Activated naive CD4-positive, alpha-beta T cell treated with anti-CD3 and anti-CD28 coated beads, Interleukin-2, amount 50 U/mL, for 24 hours (primary cell): Measurements from ENCODE around the gene COL1A1.
A peak's percentile ranks its signal among the peaks of the same experiment; 100 is the strongest.

ENCODE experiments used
- H3K27ac Mint-ChIP-seq: one replicate; pipeline ENCODE4 v1.8.0; 2021; ENCODE audit warnings: mild to moderate bottlenecking, mixed read lengths
- H3K27me3 Mint-ChIP-seq: one replicate; pipeline ENCODE4 v1.8.0; 2021; ENCODE audit warnings: mixed read lengths
- H3K36me3 Mint-ChIP-seq: one replicate; pipeline ENCODE4 v1.8.0; 2021; ENCODE audit warnings: mixed read lengths
- H3K4me1 Mint-ChIP-seq: one replicate; pipeline ENCODE4 v1.8.0; 2021; ENCODE audit warnings: mixed read lengths
- H3K4me3 Mint-ChIP-seq: one replicate; pipeline ENCODE4 v1.8.0; 2021; ENCODE audit warnings: mild to moderate bottlenecking, mixed read lengths
- H3K9me3 Mint-ChIP-seq: one replicate; pipeline ENCODE4 v1.8.0; 2021; ENCODE audit warnings: mixed read lengths

Gene COL1A1

DNA sequence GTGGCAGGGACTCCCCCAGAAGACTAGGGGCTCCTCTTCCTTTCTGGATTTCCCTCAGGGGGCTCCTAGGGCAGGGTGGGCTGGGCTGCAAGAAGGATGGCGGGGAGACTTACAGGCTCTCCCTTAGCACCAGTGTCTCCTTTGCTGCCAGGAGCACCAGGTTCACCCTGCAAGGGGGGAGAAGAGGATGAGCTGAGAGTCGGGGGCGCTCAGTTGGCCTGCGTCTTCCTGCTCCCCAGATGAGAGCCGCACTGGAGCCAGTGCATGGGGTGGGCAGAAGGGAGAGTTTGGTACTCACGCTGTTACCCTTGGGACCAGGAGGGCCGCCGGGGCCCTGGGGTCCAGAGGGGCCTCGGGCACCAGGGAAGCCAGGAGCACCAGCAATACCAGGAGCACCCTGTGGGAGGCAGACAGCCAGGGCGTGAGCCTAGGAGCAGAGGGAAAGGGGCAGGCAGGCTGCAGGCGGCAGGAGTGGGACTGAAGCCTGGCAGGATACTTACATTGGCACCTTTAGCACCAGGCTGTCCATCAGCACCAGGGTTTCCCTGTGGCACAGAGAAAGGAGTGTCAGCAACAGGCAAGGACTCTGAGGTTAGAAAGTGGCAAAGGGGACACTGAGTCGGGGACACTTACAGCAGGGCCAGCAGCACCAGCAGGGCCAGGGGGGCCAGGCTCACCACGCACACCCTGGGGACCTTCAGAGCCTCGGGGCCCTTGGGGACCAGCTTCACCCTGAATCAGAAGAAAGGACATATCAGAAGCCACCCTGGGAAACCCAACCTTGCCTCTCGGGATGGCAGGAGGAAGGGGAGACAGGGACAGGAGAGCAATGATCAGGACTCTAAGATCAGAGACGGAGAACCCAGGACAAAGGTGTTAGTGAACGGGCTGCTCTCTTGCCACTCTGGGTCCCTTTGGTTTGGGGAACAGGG lies 6.2 kb downstream of the COL1A1 start:
- peaks cover 7% of the 10 kb centered on the region for H3K27me3 Mint-ChIP-seq
- no peaks in the 10 kb centered on the region for H3K36me3 Mint-ChIP-seq
- H3K9me3 Mint-ChIP-seq, result no peaks in the 10 kb centered on the region
- peaks cover 8% of the 10 kb centered on the region for H3K4me1 Mint-ChIP-seq
- no peak overlapping the region for H3K27ac Mint-ChIP-seq
- H3K4me3 Mint-ChIP-seq, result no peak overlapping the region

DNA sequence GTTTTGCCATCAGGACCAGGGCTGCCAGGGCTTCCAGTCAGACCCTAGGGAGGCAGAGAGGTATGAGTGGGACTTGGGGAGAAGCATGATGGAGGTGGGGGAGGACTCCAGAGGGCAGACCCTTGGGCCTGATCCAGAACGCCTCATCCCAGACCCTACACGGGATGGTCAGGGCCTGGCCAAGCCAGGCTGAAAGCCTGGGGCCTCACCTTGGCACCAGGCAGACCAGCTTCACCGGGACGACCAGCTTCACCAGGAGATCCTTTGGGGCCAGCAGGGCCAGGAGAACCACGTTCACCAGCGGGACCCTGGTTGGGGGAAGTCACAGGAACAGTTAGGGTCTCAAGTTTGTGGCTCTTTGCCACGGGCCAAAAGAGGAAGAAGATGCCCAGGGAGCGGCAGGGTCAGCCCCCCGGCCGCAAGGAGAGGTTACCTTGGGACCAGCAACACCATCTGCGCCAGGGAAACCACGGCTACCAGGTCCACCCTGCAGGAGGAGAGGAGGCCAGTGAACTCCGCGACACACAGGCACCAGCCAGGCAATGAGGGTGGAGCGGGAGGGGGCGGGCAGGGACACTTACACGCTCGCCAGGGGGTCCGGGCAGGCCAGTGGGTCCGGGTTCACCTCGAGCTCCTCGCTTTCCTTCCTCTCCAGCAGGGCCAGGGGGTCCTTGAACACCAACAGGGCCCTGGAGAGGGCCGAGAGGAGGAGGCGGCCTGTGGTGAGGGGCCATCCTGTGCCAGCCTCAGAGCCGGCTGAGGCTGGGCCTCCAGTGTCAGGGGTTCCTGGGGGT lies 7.1 kb downstream of the COL1A1 start:
- peaks cover 8% of the 10 kb centered on the region for H3K4me1 Mint-ChIP-seq
- no peaks in the 10 kb centered on the region for H3K9me3 Mint-ChIP-seq
- H3K27ac Mint-ChIP-seq, result no peak overlapping the region
- peaks cover 7% of the 10 kb centered on the region for H3K27me3 Mint-ChIP-seq
- no peaks in the 10 kb centered on the region for H3K36me3 Mint-ChIP-seq
- no peak overlapping the region for H3K4me3 Mint-ChIP-seq

DNA sequence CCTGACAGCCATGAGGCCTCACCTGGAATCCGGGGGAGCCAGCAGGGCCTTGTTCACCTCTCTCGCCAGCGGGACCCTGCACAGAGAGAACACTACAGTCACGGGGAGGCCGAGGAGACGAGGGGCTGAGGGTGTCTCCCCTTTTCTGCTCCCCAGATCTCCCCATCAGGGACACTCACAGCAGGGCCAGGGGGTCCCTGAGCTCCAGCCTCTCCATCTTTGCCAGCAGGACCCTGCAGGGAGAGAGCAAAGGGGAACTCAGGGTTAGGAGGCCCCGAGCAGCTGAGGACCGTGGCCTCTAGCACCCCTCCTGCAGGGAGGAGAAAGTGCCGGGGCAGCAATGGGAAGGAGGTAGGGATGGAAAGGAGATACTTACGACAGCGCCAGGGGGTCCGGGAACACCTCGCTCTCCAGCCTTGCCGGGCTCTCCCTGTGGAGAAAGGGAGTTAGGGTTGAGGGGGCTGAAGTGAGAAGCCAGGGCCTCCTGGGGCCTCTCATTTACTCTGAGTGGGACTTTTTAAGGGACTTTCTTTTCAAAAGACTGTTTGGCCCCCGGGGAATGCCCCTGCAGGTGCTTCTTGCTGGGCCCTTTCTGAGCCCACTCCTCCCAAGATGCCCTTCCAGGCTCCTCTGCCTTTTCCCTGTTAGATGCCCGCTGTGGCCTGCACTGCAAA lies 8.7 kb downstream of the COL1A1 start:
- no peaks in the 10 kb centered on the region for H3K27me3 Mint-ChIP-seq
- H3K9me3 Mint-ChIP-seq, result no peaks in the 10 kb centered on the region
- no peak overlapping the region for H3K4me3 Mint-ChIP-seq
- H3K4me1 Mint-ChIP-seq, result no peaks in the 10 kb centered on the region
- H3K36me3 Mint-ChIP-seq, result no peaks in the 10 kb centered on the region
- H3K27ac Mint-ChIP-seq, result no peak overlapping the region

DNA sequence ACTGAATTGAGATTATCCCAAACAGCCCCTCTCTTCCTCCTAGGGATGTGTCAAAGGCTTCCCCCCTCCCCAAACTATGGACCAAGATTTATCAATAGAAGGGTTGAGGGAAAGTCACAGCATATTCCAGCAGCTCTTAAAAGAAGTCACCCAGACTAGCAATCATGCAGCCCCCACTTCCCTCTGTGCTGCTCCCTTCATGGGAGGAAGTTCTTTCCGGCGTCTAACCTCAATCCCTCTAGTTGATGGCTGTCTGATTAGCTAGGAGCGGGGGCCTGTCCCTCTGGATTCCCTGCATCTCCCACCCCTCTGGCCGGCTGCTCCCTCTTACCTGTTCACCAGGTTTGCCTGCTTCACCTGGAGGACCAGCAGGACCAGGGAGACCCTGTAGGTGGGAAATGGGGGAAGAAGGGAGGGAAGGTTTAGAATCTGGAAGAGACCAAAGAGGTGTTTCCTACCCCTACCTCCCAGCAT lies 9.2 kb downstream of the COL1A1 start:
- Mint-ChIP-seq H3K9me3 (no peaks in the 10 kb centered on the region), H3K27me3 (no peaks in the 10 kb centered on the region), H3K27ac (no peak overlapping the region), H3K36me3 (no peaks in the 10 kb centered on the region), H3K4me1 (no peaks in the 10 kb centered on the region), H3K4me3 (no peak overlapping the region)

DNA sequence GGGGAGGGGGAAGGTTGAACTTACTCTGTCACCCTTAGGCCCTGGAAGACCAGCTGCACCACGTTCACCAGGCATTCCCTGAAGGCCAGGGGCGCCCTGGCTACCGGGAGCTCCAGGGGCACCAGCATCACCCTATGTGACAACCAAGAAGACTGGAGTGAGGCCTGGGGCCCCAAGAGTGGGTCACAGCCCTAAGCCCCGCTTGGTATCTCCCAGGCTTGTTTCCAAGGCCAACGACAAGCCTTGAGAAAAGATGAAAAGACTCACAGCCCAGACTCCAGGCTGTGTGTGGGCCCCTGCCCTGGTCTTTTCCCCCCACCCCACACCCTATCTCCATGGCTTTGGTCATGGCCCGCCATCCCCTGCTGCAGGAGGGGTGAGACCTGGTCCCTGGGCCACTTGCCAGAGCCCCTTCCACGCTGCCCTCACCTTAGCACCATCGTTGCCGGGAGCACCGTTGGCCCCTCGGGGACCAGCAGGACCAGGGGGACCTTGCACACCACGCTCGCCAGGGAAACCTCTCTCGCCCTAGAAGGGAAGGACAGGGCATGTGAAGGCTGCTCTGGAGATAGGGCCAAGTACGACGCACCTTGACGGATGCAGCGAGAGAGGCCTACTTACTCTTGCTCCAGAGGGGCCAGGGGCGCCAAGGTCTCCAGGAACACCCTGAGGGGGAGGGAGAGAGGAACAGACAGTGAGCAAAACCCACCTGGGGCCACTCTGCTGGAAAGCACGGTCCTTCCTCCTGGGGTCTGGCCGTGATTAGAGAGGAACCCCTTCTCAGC lies 9.9 kb downstream of the COL1A1 start:
- Mint-ChIP-seq H3K27ac (no peak overlapping the region), H3K36me3 (no peaks in the 10 kb centered on the region), H3K27me3 (no peaks in the 10 kb centered on the region), H3K4me3 (no peak overlapping the region), H3K4me1 (no peaks in the 10 kb centered on the region), H3K9me3 (no peaks in the 10 kb centered on the region)

DNA sequence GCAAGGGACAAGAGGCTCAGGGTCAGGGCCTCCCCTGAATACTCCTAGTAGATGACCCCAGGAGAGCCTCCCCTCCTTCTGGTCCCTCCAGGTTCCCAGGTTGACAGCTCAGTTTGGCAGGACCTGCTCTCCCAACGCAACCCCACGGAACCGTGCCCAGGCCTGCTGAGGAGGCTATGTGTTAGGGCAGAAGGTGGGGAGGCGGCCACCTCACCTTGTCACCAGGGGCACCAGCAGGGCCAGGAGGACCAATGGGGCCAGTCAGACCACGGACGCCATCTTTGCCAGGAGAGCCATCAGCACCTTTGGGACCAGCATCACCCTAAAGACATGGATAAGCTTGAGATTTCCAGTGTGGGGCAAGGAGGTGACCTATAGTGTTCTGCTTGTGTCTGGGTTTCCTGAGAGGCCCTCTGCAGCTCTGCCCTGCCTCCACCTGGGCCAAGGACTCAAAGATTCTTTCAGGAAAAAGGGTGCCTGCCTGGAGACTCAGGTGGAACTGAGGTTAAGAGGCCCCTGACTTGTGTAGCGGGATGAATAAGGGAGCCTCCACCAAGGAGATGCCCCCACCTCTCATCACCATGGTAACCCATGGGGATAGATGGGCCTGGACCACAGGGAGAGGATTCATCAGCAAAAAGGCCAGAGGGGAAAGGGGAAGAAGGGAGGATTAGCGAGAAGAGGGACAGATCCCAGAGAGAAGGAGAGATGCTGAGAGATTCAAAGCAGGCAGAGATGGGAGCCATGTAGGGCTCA lies 10.7 kb downstream of the COL1A1 start:
- Mint-ChIP-seq H3K36me3 (no peaks in the 10 kb centered on the region), H3K27me3 (no peaks in the 10 kb centered on the region), H3K4me1 (no peaks in the 10 kb centered on the region), H3K9me3 (no peaks in the 10 kb centered on the region), H3K27ac (no peak overlapping the region), H3K4me3 (no peak overlapping the region)

DNA sequence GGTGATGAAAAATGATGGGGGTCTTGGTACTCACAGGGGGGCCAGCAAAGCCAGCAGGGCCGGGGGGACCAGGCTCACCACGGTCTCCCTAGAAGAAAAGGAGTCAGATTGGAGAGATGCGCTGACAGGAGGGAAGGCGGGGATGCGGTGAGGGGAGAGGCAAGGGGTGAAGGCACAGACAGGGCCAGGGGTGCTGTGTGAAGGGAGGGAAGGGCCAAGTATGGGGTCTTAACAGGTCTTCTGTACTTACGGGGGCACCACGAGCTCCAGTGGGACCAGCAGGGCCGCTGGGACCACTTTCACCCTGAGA lies 11.2 kb downstream of the COL1A1 start:
- H3K4me3 Mint-ChIP-seq, result no peak overlapping the region
- H3K36me3 Mint-ChIP-seq, result no peaks in the 10 kb centered on the region
- no peaks in the 10 kb centered on the region for H3K27me3 Mint-ChIP-seq
- no peaks in the 10 kb centered on the region for H3K9me3 Mint-ChIP-seq
- no peaks in the 10 kb centered on the region for H3K4me1 Mint-ChIP-seq
- no peak overlapping the region for H3K27ac Mint-ChIP-seq

DNA sequence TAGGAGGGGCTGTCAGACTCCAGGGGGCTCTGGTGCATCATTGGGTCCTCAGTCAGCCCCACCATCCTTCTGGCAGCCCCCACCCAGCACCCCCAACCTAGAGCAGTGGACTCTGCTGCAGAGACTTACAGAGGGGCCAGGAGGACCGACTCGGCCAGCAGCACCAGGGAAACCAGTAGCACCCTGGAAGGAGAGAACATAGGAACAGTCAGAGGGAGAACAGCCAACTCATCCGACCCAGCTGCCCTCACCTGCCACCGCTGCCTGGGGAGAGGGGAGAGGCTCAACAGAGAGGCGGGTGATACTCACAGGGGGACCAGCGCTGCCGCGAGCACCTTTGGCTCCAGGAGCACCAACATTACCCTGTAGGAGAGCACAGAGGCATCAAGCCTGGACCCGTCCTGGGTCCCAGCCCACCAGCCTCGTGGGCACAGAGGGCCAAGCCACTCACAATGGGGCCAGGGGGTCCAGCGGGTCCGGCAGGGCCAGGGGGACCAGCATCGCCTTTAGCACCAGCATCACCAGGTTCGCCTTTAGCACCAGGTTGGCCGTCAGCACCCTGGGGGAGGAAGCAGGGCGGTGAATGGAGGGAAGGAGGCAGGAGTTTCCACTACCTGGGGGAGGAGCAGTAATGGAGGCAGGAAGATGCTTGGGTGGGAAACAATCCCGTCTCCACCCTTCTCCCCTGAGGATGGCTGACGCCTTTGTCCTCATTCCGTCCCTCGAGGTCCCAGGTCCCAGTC lies 11.7 kb downstream of the COL1A1 start:
- no peak overlapping the region for H3K27ac Mint-ChIP-seq
- no peaks in the 10 kb centered on the region for H3K9me3 Mint-ChIP-seq
- H3K4me3 Mint-ChIP-seq, result no peak overlapping the region
- no peaks in the 10 kb centered on the region for H3K36me3 Mint-ChIP-seq
- no peaks in the 10 kb centered on the region for H3K27me3 Mint-ChIP-seq
- no peaks in the 10 kb centered on the region for H3K4me1 Mint-ChIP-seq

DNA sequence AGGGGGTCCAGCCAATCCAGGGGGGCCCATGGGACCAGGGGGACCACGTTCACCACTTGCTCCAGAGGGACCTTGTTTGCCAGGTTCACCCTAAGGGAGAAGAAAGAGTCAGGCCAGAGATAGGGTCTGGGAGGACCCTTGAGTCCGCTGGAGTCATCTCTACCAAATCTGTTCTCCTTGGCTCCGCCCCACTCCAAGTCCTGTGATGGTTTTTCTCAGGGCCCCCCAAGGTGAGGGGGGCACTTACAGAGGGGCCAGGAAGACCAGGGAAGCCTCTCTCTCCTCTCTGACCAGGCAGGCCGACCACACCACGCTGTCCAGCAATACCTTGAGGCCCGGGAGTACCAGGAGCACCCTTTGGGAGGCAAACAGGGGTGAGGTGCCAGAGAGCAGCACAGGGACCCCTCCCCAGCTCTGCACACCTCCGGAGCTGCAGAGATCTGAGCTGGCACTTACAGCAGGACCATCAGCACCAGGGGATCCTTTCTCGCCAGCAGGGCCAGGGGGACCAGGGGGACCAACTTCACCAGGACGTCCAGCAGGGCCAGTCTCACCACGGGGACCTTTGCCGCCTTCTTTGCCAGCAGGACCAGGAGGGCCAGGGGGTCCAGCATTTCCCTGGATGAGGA lies 12.4 kb downstream of the COL1A1 start:
- H3K4me1 Mint-ChIP-seq, result peaks cover 3% of the 10 kb centered on the region
- H3K4me3 Mint-ChIP-seq, result no peak overlapping the region
- no peaks in the 10 kb centered on the region for H3K9me3 Mint-ChIP-seq
- H3K36me3 Mint-ChIP-seq, result no peaks in the 10 kb centered on the region
- no peak overlapping the region for H3K27ac Mint-ChIP-seq
- no peaks in the 10 kb centered on the region for H3K27me3 Mint-ChIP-seq

DNA sequence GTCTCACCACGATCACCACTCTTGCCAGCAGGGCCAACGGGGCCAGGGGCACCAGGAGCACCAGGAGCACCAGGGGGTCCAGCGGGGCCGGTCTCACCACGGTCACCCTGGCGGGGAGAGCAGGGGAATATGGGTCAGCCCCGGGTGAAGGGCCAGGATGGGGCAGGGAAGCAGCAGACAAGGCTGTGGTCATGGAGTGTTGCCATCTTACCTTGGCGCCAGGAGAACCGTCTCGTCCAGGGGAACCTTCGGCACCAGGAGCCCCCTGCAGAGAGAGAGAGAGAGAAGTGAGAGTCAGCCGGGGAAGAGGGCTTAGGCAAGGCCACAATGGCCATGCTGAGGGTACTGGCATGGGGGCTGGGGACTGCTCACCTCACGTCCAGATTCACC lies 12.9 kb downstream of the COL1A1 start:
- no peak overlapping the region for H3K4me3 Mint-ChIP-seq
- H3K4me1 Mint-ChIP-seq, result peaks cover 8% of the 10 kb centered on the region

DNA sequence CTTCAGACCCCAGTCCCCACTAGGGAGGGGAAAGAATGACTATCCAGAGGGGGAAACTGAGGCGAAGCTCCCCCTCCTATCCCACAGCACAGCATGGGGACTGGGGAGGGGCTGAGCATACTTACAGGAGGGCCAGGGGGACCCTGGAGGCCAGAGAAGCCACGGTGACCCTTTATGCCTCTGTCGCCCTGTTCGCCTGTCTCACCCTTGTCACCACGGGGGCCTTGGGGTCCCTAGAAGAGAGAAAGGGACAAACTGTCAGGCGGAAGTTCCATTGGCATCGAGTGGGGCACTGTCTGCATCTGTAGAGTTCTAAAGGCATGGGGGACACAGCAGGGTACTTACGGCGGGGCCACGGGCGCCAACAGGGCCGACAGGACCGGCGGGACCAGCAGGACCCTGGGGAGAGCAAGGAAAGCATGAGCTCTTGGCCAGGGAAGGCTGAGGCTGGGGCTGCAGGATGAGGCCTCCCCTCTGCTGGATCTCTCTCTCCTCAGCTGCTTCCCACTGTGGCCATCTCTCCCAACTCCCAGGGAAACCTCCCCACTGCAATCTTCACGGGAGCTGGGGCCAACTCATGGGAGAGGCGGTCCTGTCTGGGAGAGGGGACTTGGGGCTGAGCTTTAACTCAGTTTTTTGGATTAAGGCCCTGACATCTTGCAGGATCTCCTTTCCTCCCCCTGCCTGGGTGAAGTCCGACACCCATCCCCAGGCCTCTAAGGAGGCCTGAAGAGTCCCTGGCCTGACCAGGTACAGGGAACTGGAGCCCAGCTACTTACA lies 13.5 kb downstream of the COL1A1 start:
- H3K9me3 Mint-ChIP-seq, result no peaks in the 10 kb centered on the region

More for the DNA sequence above, 12.9 kb downstream of the COL1A1 start:
- Mint-ChIP-seq H3K9me3 (no peaks in the 10 kb centered on the region), H3K27ac (peak overlapping the region; percentile 51), H3K36me3 (no peaks in the 10 kb centered on the region), H3K27me3 (no peaks in the 10 kb centered on the region)

DNA sequence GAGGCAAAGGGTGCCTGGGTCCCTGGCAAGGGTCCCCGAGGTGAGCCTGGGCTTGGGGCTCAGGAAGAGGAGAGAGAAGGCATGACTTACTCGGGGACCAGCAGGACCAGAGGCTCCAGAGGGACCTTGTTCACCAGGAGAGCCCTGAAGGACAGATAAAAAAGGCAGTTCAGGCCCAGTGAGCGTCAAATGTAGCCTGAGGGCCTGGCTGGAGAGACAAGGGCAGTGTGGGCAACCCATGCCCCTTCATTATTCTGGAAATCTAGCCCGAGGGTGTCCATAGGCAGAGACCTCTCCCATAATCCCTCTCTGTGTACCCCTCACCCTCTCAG lies 14.1 kb downstream of the COL1A1 start:
- no peak overlapping the region for H3K4me3 Mint-ChIP-seq
- peaks cover 16% of the 10 kb centered on the region for H3K4me1 Mint-ChIP-seq
- no peak overlapping the region for H3K27ac Mint-ChIP-seq
- no peaks in the 10 kb centered on the region for H3K9me3 Mint-ChIP-seq
- H3K27me3 Mint-ChIP-seq, result no peaks in the 10 kb centered on the region
- no peaks in the 10 kb centered on the region for H3K36me3 Mint-ChIP-seq

More for the DNA sequence above, 13.5 kb downstream of the COL1A1 start:
- no peaks in the 10 kb centered on the region for H3K36me3 Mint-ChIP-seq
- H3K4me1 Mint-ChIP-seq, result peaks cover 12% of the 10 kb centered on the region
- H3K27me3 Mint-ChIP-seq, result no peaks in the 10 kb centered on the region
- H3K4me3 Mint-ChIP-seq, result no peak overlapping the region
- no peak overlapping the region for H3K27ac Mint-ChIP-seq

DNA sequence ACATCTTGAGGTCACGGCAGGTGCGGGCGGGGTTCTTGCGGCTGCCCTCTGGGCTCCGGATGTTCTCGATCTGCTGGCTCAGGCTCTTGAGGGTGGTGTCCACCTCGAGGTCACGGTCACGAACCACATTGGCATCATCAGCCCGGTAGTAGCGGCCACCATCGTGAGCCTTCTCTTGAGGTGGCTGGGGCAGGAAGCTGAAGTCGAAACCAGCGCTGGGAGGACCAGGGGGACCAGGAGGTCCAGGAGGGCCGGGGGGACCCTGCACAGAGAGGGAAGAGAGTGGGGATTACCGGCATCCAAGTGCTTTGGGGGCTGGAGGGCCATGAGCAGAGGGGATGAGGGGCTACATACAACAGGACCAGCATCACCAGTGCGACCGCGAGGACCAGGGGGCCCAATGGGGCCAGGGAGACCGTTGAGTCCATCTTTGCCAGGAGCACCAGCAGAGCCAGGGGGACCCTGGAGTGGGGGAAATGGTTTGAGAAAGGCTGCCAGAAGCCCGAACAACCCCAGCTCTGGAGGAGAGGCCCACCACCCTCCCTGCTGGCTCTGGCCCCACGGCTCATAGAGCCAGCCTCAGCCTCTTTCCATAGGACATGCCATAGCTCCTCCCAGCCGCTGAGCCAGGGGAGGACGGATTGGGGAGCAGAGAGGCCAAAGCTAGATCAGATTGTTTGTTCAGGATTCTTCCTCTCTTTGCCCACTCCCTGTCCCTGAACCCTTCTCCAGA lies 14.6 kb downstream of the COL1A1 start:
- H3K36me3 Mint-ChIP-seq, result no peaks in the 10 kb centered on the region
- no peaks in the 10 kb centered on the region for H3K27me3 Mint-ChIP-seq
- no peak overlapping the region for H3K27ac Mint-ChIP-seq
- no peak overlapping the region for H3K4me3 Mint-ChIP-seq
- H3K4me1 Mint-ChIP-seq, result peaks cover 16% of the 10 kb centered on the region
- no peaks in the 10 kb centered on the region for H3K9me3 Mint-ChIP-seq
